Lung (tissue), 16 donors: ENCODE data around the gene RASGRP1. TPM values are rescaled to one million over a fixed set of nuclear protein-coding genes. Genes with fewer than 3 reads are reported as not detected.

Source experiments
- ATAC-seq: fragments of 200-7000 bp; cut with Tn5 transposase; one replicate; pipeline ENCODE4 v1.9.1; 2020; ENCODE audit warnings: moderate number of reproducible peaks; ENCODE audit not compliant: insufficient read depth, low FRiP score
- DNase-seq, 3 donors: peaks; one replicate each; pipeline ENCODE4 v3.0.0-alpha.2; 2013 to 2017
- H3K27ac ChIP-seq, 2 donors: one replicate each; pipeline ENCODE4 v1.5.1; 2013; ENCODE audit warnings: mild to moderate bottlenecking in 2 of 2, moderate library complexity in 2 of 2, control low read depth in 1 of 2, inconsistent platforms in 1 of 2, low read depth in 1 of 2, low read length in 1 of 2
- H3K27me3 ChIP-seq, 3 donors: one replicate each; pipeline ENCODE4 v1.5.1; 2013; ENCODE audit warnings: low read length in 2 of 3; ENCODE audit not compliant: control insufficient read depth in 3 of 3, insufficient read depth in 3 of 3
- H3K36me3 ChIP-seq, 4 donors: one replicate each; pipeline ENCODE4 v1.5.1; 2013; ENCODE audit warnings: low read length in 4 of 4, mild to moderate bottlenecking in 1 of 4, moderate library complexity in 1 of 4; ENCODE audit not compliant: control insufficient read depth in 4 of 4, insufficient read depth in 4 of 4
- H3K4me1 ChIP-seq, 5 donors: one replicate each; pipeline ENCODE4 v1.5.1; 2013; ENCODE audit warnings: low read length in 5 of 5, mild to moderate bottlenecking in 2 of 5, moderate library complexity in 1 of 5; ENCODE audit not compliant: control insufficient read depth in 5 of 5, insufficient read depth in 5 of 5
- H3K4me3 ChIP-seq: one replicate; pipeline ENCODE4 v1.5.1; 2013; ENCODE audit warnings: mild to moderate bottlenecking, control low read depth, moderate library complexity
- H3K9ac ChIP-seq, 2 donors: one replicate each; pipeline ENCODE4 v1.5.1; 2013; ENCODE audit warnings: low read length in 2 of 2, control low read depth in 1 of 2; ENCODE audit not compliant: insufficient read depth in 1 of 2
- H3K9me3 ChIP-seq, 4 donors: one replicate each; pipeline ENCODE4 v1.5.1; 2013; ENCODE audit warnings: low read length in 3 of 4, mild to moderate bottlenecking in 1 of 4, moderate library complexity in 1 of 4; ENCODE audit not compliant: control insufficient read depth in 4 of 4, insufficient read depth in 3 of 4
- WGBS, 2 donors: extraction: QIAGEN DNeasy Blood & Tissue Kit; methylation state at CpG; one replicate each; pipeline ENCODE4 v1.1.7; 2013; 5-methylcytosine and 5-hydroxymethylcytosine counted together
- long read RNA-seq, 5 donors: transcript quantifications; one replicate each; lab custom pipeline, GENCODE V29; 2026
- polyA plus RNA-seq, 2 donors: library from polyadenylated mRNA; stranded (reverse); fragments of 200-250 nt; gene quantifications; one replicate each; pipeline ENCODE4 v1.2.1, GENCODE V29; 2013
- total RNA-seq, 2 donors: library from RNA; depleted of rRNA in 1 of 2; stranded (reverse); fragments of >200 nt in 1 of 2; gene quantifications; one replicate each; pipeline ENCODE4 v1.2.1, GENCODE V29; 2014 to 2021
- TF ChIP-seq, protein P1 (sequence below): IDR thresholded peaks from 2 replicates; pipeline ENCODE4 v1.5.1; 2012; ENCODE audit warnings: mild to moderate bottlenecking; ENCODE audit errors: control extremely low read depth, extremely low read depth
- donor health status: control.
- donor health status: control.
- donor health status: Bipolar disorder and iron deficiency.
- donor health status: healthy.
- donor health status: DM: yes; HTN: yes; CAD: no.

The RASGRP1 gene
- 1 to 10 TPM; 2.5 to 7.5 TPM for total RNA-seq
- 1 to 10 TPM in 1 of 2 donors, under 1 TPM in 1; 0.81 to 2.6 TPM for polyA plus RNA-seq
- long read RNA-seq, donor 1 = 0 reads
- long read RNA-seq, donor 2 = 0 reads
- long read RNA-seq, donor 3 = 0 reads
- long read RNA-seq, donor 4, full-length matches to known transcripts = 1 of 1 reads
- long read RNA-seq, donor 4, partial matches to known transcripts = 0 of 1 reads
- long read RNA-seq, donor 4, other reads (novel, unspliced or antisense) = 0 of 1 reads
- long read RNA-seq, donor 5 = 0 reads

DNA sequence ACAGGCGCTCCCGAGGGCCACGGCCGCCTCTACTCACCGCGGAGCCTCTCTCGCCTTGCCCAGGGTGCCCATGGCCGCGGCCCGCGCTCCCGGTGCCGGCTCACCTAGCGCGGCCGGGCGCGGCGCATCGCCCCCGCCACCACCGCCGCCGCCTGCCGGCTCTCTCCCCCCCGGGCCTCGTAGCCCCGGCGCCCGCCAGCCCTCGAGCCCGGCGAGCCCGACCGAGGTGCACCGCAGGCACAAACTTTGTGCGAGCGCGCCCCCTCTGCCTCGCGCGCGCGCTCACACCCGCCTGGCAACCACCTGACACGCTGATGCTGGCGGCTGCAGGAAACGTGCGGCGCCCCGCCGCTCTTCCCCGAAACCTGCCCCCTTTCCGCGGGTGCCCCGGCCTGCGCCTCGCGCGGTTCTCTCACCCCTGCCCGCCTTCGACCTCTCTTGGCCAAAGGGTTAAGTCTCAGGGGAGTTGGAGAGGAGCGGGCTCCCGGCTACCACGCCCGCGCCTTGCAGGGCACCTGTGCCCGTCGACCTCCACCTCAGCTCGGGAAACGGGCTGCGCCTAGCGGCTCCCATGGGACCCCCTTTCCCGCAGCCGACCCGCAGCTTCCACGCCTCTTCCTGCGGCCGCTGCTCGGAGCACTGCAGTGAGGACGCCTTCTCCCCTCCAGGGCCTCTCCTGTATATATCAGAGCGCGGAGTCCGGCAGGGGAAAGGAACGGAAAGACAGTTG is at the start of gene RASGRP1:
RASGRP1 (minus strand) TSS at position 258 of the 730 bp plus-strand sequence; CDS start at position 72, 186 bp downstream.
- H3K27ac ChIP-seq = peak within 1 kb of the TSS in 1 of 2 donors; percentile 44
- peak; percentile 80 for ATAC-seq
- H3K9ac ChIP-seq = no peak within 1 kb of the TSS
- H3K36me3 ChIP-seq = no peaks in the 10 kb centered on the region
- peaks cover 0 to 34% (median 29%) of the 10 kb centered on the region in 3 donors for H3K27me3 ChIP-seq
- peaks cover 0 to 17% (median 4%) of the 10 kb centered on the region in 5 donors for H3K4me1 ChIP-seq
- H3K4me3 ChIP-seq = peak within 1 kb of the TSS; percentile 49
- peaks cover 0 to 2% (median 0%) of the 10 kb centered on the region in 4 donors for H3K9me3 ChIP-seq
- DNase-seq = peak; percentile 50 to 78 (median 72)
- WGBS, 2 donors = 4% methylated on average over 52 to 85 of the region's 85 CpGs
- TF ChIP-seq, protein P1, sequence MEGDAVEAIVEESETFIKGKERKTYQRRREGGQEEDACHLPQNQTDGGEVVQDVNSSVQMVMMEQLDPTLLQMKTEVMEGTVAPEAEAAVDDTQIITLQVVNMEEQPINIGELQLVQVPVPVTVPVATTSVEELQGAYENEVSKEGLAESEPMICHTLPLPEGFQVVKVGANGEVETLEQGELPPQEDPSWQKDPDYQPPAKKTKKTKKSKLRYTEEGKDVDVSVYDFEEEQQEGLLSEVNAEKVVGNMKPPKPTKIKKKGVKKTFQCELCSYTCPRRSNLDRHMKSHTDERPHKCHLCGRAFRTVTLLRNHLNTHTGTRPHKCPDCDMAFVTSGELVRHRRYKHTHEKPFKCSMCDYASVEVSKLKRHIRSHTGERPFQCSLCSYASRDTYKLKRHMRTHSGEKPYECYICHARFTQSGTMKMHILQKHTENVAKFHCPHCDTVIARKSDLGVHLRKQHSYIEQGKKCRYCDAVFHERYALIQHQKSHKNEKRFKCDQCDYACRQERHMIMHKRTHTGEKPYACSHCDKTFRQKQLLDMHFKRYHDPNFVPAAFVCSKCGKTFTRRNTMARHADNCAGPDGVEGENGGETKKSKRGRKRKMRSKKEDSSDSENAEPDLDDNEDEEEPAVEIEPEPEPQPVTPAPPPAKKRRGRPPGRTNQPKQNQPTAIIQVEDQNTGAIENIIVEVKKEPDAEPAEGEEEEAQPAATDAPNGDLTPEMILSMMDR = no peak

DNA sequence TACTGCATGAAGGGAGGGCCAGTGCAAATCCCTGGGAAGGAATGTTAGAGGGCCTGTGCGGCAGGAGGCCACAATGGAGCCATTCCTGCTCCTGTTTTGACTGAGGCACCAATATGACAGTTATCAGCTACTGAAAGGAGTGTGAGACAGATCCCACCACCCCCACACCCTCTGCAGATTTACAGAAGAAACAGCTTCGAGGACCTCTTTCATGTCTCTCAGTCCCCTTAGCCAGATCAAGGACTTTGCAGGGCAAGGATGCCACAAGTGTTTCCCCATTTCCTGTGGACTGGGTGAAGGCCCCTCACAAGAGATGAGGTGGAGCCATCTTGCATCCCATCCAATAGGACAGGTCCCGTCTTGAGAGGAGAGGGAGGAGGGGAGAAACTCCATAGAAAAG is 48.5 kb upstream of the RASGRP1 start:
- Histone ChIP-seq H3K27me3 (no peaks in the 10 kb centered on the region), H3K4me1 (no peaks in the 10 kb centered on the region), H3K36me3 (no peaks in the 10 kb centered on the region), H3K27ac (no peak overlapping the region), H3K9me3 (no peaks in the 10 kb centered on the region), H3K4me3 (no peak overlapping the region), H3K9ac (no peak overlapping the region)
- no peak for DNase-seq
- 72 to 81% methylated on average over 3 of the region's 3 CpGs for WGBS, 2 donors
- TF ChIP-seq, protein P1 = no peak
- ATAC-seq = no peak

DNA sequence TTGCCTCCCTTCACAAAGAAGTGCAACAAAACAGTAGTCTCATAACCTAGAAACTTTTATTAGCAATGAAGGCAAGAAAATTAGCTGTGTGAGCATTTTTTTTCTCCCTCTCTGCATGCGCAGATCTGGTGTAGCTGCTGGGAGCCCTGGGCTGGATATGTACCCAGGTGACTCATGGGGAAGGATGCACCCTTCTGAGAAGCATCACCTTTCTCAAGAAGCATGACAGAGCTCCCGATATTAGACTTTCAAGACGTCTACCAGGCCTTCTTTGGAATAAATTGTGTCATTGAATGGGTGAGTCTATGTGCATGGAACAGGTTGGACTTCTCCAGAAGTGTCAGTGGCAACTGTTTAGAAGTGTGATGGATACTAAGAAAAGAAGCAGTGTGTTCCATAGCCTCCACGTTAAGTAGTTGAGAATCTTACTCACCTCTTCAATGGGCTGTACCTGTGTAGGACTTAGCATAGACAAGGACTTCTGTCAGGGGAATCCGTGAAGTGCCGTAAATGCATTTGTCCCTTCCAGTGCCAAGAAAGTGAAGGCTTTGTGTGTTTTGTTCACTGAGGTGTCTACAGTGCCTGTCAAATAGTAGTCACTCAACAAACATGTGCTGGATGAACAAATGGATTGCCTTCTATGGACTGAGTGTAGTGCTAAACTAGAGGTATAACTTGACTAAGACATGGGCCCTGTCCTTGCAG is 47.7 kb upstream of the RASGRP1 start:
- H3K9ac ChIP-seq = no peak overlapping the region
- no peak overlapping the region for H3K4me3 ChIP-seq
- DNase-seq (no peak), ATAC-seq (no peak)
- no peaks in the 10 kb centered on the region for H3K27me3 ChIP-seq
- TF ChIP-seq, protein P1 = no peak
- no peaks in the 10 kb centered on the region for H3K4me1 ChIP-seq
- H3K27ac ChIP-seq = no peak overlapping the region
- WGBS, 2 donors = 88 to 91% methylated on average over 6 of the region's 6 CpGs
- no peaks in the 10 kb centered on the region for H3K9me3 ChIP-seq
- H3K36me3 ChIP-seq = no peaks in the 10 kb centered on the region
